Activated naive CD8-positive, alpha-beta T cell treated with anti-CD3 and anti-CD28 coated beads for 36 hours (primary cell): ENCODE results near the gene NTN1. TPM values are rescaled to one million over a fixed set of nuclear protein-coding genes. Genes with fewer than 3 reads are reported as not detected.
"Not testable (repeated sequence)": the region's sequence is repeated elsewhere in the genome, so short reads cannot be mapped to it uniquely, and the experiment has no call there.

ENCODE experiments used
- DNase-seq: peaks from one replicate; pipeline ENCODE4 v3.0.0; 2021
- H3K27ac Mint-ChIP-seq: one replicate; pipeline ENCODE4 v1.8.0; 2022; ENCODE audit warnings: mild to moderate bottlenecking, moderate library complexity, mixed read lengths
- H3K27me3 Mint-ChIP-seq: one replicate; pipeline ENCODE4 v1.8.0; 2022; ENCODE audit warnings: mild to moderate bottlenecking, mixed read lengths
- H3K36me3 Mint-ChIP-seq: one replicate; pipeline ENCODE4 v1.8.0; 2021; ENCODE audit warnings: mild to moderate bottlenecking, mixed read lengths
- H3K4me1 Mint-ChIP-seq: one replicate; pipeline ENCODE4 v1.8.0; 2021; ENCODE audit warnings: mixed read lengths
- H3K4me3 Mint-ChIP-seq: one replicate; pipeline ENCODE4 v1.8.0; 2022; ENCODE audit warnings: mild to moderate bottlenecking, moderate library complexity, mixed read lengths
- H3K9me3 Mint-ChIP-seq: one replicate; pipeline ENCODE4 v1.8.0; 2022; ENCODE audit warnings: mixed read lengths
- total RNA-seq, 2 experiments: library from RNA; stranded (reverse); gene quantifications; one replicate each; pipeline ENCODE4 v1.2.3, GENCODE V29; 2021

Gene NTN1
- under 1 TPM; 0.43 to 0.54 TPM for total RNA-seq

DNA sequence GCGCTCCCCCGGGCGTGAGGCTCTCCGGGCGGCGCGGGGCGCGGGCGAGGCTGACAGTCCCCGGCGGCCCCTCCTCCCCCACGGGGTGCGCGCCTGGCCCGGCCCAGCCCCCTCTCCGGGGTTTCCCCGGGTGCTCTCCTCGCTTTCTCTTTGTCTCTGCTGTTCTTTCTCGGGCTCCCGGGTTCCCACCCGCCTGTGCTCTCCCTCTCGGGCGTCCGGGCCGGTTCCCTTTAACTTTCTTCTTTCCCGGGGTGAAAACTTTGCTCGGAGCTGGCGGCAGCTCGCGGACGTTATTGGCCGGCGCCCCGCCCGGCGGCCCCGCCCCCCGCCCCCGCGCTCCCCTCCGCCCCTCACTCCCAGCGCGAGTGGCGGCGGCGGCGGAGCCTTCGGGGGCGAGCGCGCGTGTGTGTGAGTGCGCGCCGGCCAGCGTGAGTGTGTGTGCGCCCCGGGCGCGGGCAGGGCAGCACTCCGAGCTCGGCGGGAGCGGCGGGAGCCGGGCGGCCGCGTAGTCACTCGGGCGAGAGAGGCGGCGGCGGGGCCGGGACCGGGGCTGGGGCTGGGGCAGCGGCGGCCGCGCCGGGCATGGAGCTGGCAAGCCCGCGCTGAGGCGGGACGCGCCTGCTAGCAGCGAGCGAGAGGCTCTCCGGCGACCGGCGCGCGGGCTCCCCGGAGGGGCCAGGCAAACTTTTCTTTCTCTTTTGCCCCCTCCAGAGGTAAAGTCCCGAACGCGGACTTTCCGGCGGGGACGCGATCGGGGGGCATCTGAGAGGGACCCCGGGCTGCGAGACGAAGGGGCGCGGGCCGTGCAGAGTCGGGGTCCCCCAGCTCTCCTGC is at the start of gene NTN1:
Gene NTN1 (plus strand): TSS at position 353 of the 834 bp plus-strand sequence. CDS start 864 bp downstream, outside the sequence.
- Mint-ChIP-seq H3K36me3 (no peaks in the 10 kb centered on the region), H3K27me3 (peaks cover 53% of the 10 kb centered on the region), H3K4me3 (peak within 1 kb of the TSS; percentile 78), H3K9me3 (no peaks in the 10 kb centered on the region), H3K4me1 (peaks cover 5% of the 10 kb centered on the region), H3K27ac (no peak within 1 kb of the TSS)
- DNase-seq, result peak; percentile 76

DNA sequence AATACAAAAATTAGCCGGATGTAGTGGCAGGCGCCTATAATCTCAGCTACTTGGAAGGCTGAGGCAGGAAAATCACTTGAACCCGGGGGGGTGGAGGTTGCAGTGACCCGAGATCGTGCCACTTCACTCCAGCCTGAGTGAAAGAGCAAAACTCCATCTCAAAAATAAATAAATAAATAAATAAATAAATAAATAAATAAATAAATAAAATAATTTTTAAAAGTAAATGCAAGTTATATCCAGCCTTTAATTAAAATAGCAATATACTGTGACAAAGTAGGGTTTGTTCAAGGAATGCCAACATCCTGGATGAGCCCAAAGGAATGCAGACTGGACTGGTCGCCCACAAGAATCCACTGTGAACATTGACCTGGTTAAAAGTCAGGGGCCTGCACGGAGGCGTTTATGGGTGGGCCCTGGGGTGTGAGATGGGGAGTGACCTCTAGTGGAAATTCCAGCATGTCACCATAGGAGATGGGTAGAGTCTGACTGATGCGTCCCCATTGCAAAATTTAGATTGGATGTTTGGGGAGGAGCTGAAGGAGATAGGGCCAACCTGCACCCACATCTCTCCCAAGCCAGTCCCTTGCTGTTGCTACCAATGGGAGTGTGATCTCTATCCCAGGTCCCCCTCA is 46.1 kb upstream of the NTN1 start:
- Mint-ChIP-seq H3K27ac (no peak overlapping the region), H3K27me3 (no peaks in the 10 kb centered on the region), H3K4me1 (no peaks in the 10 kb centered on the region), H3K4me3 (no peak overlapping the region), H3K36me3 (no peaks in the 10 kb centered on the region), H3K9me3 (peaks cover 7% of the 10 kb centered on the region)
- no peak for DNase-seq

DNA sequence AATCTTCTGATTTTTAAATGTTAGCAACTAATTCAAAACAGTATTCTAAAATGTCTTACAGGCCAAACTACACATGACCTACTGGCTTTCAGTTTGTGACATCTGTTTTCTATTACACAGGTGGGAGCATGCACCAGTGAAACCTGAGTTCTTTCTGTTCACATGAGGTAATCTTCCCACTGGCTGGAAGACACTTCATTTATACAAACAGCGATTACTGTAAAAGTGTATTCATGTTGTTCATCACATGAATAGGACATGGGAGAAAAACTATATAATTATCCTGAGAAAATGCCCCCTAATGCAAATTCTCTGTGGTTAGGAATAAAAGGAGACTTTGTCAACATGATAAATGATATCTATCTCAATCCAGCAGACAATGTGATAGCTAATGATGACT is 44.7 kb upstream of the NTN1 start:
- Mint-ChIP-seq H3K27ac (no peak overlapping the region), H3K4me1 (no peaks in the 10 kb centered on the region), H3K9me3 (peaks cover 5% of the 10 kb centered on the region), H3K36me3 (no peaks in the 10 kb centered on the region), H3K27me3 (no peaks in the 10 kb centered on the region), H3K4me3 (no peak overlapping the region)
- DNase-seq, result no peak

DNA sequence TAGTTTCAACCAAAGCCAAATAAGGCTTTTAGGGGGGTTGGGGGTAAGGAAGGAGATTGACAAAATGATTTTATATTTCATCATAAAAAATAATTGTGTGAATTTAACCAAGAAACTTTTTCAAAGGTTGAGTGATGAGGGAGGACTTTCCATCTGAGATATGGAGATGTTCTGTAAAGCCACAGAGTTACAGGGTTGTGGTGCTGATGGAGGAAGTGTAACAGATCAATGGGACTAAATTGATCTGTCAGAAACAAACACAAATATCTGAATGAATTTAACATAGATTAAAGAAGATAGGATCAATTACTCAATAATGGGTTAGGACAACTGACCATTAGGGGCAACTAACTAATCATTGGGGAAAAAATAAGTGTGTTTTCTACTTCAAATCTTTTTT is 41.6 kb upstream of the NTN1 start:
- no peak overlapping the region for H3K27ac Mint-ChIP-seq
- H3K9me3 Mint-ChIP-seq, result peaks cover 2% of the 10 kb centered on the region
- no peak overlapping the region for H3K4me3 Mint-ChIP-seq
- no peaks in the 10 kb centered on the region for H3K4me1 Mint-ChIP-seq
- no peaks in the 10 kb centered on the region for H3K36me3 Mint-ChIP-seq
- no peak for DNase-seq
- H3K27me3 Mint-ChIP-seq, result no peaks in the 10 kb centered on the region

- peaks cover 11% of the 10 kb centered on the region for H3K9me3 Mint-ChIP-seq
- DNase-seq, result no peak
- H3K4me1 Mint-ChIP-seq, result peaks cover 12% of the 10 kb centered on the region
- no peak overlapping the region for H3K27ac Mint-ChIP-seq
- peaks cover 4% of the 10 kb centered on the region for H3K36me3 Mint-ChIP-seq
- no peaks in the 10 kb centered on the region for H3K27me3 Mint-ChIP-seq
- H3K4me3 Mint-ChIP-seq, result no peak overlapping the region
These were observed 39.9 kb upstream of the NTN1 start for GRCh38 chr17:8981443-8981842.

- H3K4me3 Mint-ChIP-seq, H3K36me3 Mint-ChIP-seq, DNase-seq, H3K27ac Mint-ChIP-seq, H3K27me3 Mint-ChIP-seq: not testable (repeated sequence)
- Mint-ChIP-seq H3K9me3 (peaks cover 15% of the 10 kb centered on the region), H3K4me1 (peaks cover 12% of the 10 kb centered on the region)
These were observed 37.1 kb upstream of the NTN1 start for GRCh38 chr17:8984225-8984624.

DNA sequence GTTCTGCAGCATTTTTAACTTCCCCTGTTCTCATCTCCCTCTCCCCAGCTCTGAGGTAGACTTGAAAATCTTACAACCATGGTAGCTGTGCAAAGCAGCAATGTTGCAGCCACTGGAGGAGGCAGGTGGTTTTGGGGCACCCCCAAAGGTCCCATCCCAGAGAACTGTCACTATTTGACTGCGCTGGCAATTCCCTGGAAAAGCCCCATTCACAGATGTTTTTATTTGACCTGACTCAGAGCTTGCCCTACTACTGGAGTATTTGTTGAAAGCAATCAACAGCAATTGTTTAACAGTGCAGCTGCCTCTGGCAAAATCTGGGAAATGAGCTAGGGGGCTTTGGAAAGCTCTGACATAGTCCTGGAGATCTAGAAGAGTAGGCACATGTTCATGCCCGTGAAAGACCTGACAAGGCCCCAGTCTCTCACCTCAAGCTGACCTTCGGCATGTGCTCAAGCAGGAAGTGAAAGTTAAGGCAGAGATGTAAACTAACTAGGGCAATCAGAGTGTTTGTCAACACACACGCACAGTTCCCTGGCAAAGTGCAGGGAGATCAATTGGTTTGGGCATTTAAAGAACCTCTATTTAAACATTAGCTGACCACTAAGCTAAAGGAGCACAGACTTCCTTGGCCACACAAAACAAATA is 36.1 kb upstream of the NTN1 start:
- peaks cover 12% of the 10 kb centered on the region for H3K4me1 Mint-ChIP-seq
- H3K4me3 Mint-ChIP-seq, result no peak overlapping the region
- no peaks in the 10 kb centered on the region for H3K27me3 Mint-ChIP-seq
- H3K36me3 Mint-ChIP-seq, result peaks cover 4% of the 10 kb centered on the region
- no peak overlapping the region for H3K27ac Mint-ChIP-seq
- DNase-seq, result no peak
- H3K9me3 Mint-ChIP-seq, result peaks cover 15% of the 10 kb centered on the region

- no peak for DNase-seq
- Mint-ChIP-seq H3K9me3 (peaks cover 15% of the 10 kb centered on the region), H3K36me3 (peaks cover 4% of the 10 kb centered on the region), H3K27ac (no peak overlapping the region), H3K27me3 (no peaks in the 10 kb centered on the region), H3K4me1 (peaks cover 12% of the 10 kb centered on the region), H3K4me3 (no peak overlapping the region)
These were observed 35.0 kb upstream of the NTN1 start for GRCh38 chr17:8986295-8986694.

- not testable (repeated sequence) for H3K4me3 Mint-ChIP-seq, H3K27me3 Mint-ChIP-seq, H3K27ac Mint-ChIP-seq, H3K36me3 Mint-ChIP-seq, DNase-seq
- peaks cover 14% of the 10 kb centered on the region for H3K4me1 Mint-ChIP-seq
- H3K9me3 Mint-ChIP-seq, result peaks cover 15% of the 10 kb centered on the region
These were observed 32.9 kb upstream of the NTN1 start for GRCh38 chr17:8988263-8988935.

- H3K27me3 Mint-ChIP-seq, result no peaks in the 10 kb centered on the region
- H3K4me3 Mint-ChIP-seq, result no peak overlapping the region
- peaks cover 8% of the 10 kb centered on the region for H3K4me1 Mint-ChIP-seq
- peaks cover 5% of the 10 kb centered on the region for H3K9me3 Mint-ChIP-seq
- H3K36me3 Mint-ChIP-seq, result no peaks in the 10 kb centered on the region
- no peak overlapping the region for H3K27ac Mint-ChIP-seq
- DNase-seq, result peak; percentile 58
These were observed 29.6 kb upstream of the NTN1 start for GRCh38 chr17:8991514-8992285.

DNA sequence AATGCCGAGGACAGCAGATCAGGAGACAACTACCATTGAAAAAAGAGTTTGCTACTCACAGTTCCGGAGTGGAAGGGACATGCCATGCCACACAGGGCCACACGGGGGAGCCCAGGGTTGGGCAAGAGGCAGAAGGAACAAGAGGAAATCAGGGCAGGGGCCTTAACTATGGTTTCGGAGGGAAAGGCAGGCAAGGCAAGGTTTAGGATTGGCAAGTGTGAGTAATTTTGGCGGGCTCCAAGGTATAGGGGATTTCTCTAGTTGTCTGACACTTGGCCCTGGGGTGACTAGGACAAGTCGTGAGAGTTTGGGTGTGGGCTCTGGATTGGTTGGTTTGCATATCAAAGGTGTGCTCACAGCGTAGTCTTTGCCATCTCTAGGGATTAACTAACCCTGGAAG is 27.0 kb upstream of the NTN1 start:
- H3K4me3 Mint-ChIP-seq, result no peak overlapping the region

DNA sequence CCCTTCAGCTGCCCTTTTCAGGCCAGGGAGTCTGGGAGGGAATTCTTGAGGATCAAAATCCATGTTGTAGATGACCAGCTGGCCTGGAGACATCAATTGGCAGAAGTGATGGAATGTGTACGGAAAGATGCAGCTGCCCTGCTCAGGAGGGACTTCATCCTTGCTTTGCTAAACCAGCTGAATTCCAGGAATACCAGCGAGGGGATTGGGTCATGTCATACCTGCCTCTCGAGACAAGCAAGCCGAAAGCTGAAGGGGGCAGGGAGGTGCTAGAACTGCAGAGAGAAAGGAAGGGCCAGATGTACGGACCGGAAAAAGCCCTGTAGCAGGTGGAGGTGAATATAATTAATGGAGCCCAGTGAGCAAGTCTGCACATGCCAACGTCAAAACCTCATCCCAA is 25.6 kb upstream of the NTN1 start:
- Mint-ChIP-seq H3K27me3 (peaks cover 19% of the 10 kb centered on the region), H3K4me1 (peaks cover 12% of the 10 kb centered on the region), H3K27ac (no peak overlapping the region), H3K36me3 (no peaks in the 10 kb centered on the region), H3K4me3 (no peak overlapping the region), H3K9me3 (no peaks in the 10 kb centered on the region)
- DNase-seq, result no peak

More for the DNA sequence above, 27.0 kb upstream of the NTN1 start:
- DNase-seq, result peak; percentile 75
- Mint-ChIP-seq H3K27ac (peak overlapping the region; percentile 57), H3K27me3 (peaks cover 5% of the 10 kb centered on the region), H3K9me3 (no peaks in the 10 kb centered on the region), H3K4me1 (peaks cover 12% of the 10 kb centered on the region), H3K36me3 (no peaks in the 10 kb centered on the region)

DNA sequence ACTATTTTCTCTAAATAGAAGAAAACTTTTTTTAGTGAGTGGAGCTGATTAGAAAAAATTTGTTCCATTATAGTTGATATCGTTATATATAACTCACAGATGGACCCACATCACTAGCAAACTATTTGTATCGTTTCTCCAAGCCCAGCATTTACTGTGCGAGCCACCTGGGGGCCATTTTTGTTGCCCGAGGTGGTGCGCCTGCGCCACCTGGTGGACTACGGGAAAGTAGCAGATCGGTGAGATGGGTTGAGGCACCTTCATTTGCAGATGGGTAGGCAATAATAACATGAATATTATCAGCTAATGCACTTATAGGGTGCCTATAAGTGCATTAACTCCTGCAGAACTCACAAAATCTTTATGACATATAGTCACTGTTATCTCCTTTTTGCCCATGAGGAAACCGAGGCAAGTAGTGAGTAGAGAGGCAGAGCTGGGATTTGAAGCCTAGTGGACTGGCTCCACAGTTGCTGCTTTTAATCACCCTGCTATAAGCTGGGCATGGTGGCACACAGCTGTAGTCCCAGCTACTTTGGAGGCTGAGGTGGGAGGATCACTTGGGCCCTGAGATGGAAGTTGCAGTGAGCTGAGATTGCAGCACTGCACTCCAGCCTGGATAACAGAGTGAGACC is 23.2 kb upstream of the NTN1 start:
- DNase-seq, result peak; percentile 76
- Mint-ChIP-seq H3K36me3 (no peaks in the 10 kb centered on the region), H3K4me1 (peaks cover 16% of the 10 kb centered on the region), H3K4me3 (no peak overlapping the region), H3K27me3 (peaks cover 41% of the 10 kb centered on the region), H3K27ac (no peak overlapping the region), H3K9me3 (no peaks in the 10 kb centered on the region)

DNA sequence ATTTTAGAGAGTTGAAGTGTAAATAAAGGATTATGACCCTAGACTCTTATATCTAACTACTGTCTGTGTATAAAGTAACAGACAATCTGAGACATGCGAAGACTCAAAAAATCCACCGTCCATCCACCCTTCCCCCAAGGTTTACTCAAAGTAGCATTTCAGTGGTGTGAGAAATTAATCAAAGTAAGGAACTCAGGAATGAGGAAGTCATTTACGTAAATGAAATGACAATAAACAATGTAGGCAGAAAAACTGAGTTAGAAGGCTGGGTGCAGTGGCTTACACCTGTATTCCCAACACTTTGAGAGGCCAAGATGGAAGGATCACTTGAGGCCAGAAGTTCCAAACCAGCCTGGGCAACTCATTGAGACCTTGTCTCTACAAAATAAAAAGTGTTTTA is 19.8 kb upstream of the NTN1 start:
- peaks cover 72% of the 10 kb centered on the region for H3K27me3 Mint-ChIP-seq
- H3K9me3 Mint-ChIP-seq, result no peaks in the 10 kb centered on the region
- peaks cover 10% of the 10 kb centered on the region for H3K4me1 Mint-ChIP-seq
- no peak overlapping the region for H3K27ac Mint-ChIP-seq
- DNase-seq, result no peak
- no peaks in the 10 kb centered on the region for H3K36me3 Mint-ChIP-seq
- no peak overlapping the region for H3K4me3 Mint-ChIP-seq
